Adrenal gland (tissue), 12 donors: ENCODE results near the gene PCDHGB1. TPM values are rescaled to one million over a fixed set of nuclear protein-coding genes. Genes with fewer than 3 reads are reported as not detected.
"Not testable (repeated sequence)": the region's sequence is repeated elsewhere in the genome, so short reads cannot be mapped to it uniquely, and the experiment has no call there.

Source experiments
- DNase-seq, 7 donors: peaks; one replicate each; pipeline ENCODE4 v3.0.0-alpha.2; 2019 to 2020
- H3K27ac ChIP-seq, 5 donors: fragments of 200-600 bp; sonication (generic) in 4 of 5; 1 replicate in 3 of 5; 2 replicates in 2 of 5; pipeline versions ENCODE4 v1.5.1 to v1.8.0; 2016 to 2020; ENCODE audit warnings: mild to moderate bottlenecking in 1 of 5
- H3K27me3 ChIP-seq: fragments of 200-600 bp; 2 replicates; pipeline ENCODE4 v1.8.0; 2021
- H3K36me3 ChIP-seq, 2 donors: fragments of 200-600 bp; replicated peaks in 1 of 2; 1 replicate in 1 of 2; 2 replicates in 1 of 2; pipeline versions ENCODE4 v1.5.1 to v1.8.0; 2018 to 2022
- H3K4me1 ChIP-seq, 2 donors: fragments of 200-600 bp; replicated peaks in 1 of 2; 1 replicate in 1 of 2; 2 replicates in 1 of 2; pipeline versions ENCODE4 v1.5.1 to v1.8.0; 2018 to 2021
- H3K4me3 ChIP-seq, 4 donors: fragments of 200-600 bp; sonication (generic) in 3 of 4; one replicate each; pipeline ENCODE4 v1.5.1; 2016 to 2018
- H3K9me3 ChIP-seq, 3 donors: fragments of 200-600 bp; sonication (generic) in 1 of 3; replicated peaks in 1 of 3; 1 replicate in 2 of 3; 2 replicates in 1 of 3; pipeline versions ENCODE4 v1.5.1 to v1.8.0; 2016 to 2021
- POLR2A ChIP-seq, 2 donors: fragments of 450-650 bp; IDR thresholded peaks; one replicate each; pipeline ENCODE4 v1.6.1; 2017; ENCODE audit warnings: antibody characterized with exemption in 2 of 2, mild to moderate bottlenecking in 2 of 2, moderate library complexity in 1 of 2
- WGBS, 4 donors: extraction: QIAGEN DNeasy Blood & Tissue Kit in 2 of 4; methylation state at CpG; one replicate each; pipeline versions ENCODE4 v1.1.5 to v1.1.7; 2013 to 2017; 5-methylcytosine and 5-hydroxymethylcytosine counted together
- intact Hi-C, 2 donors: fragments of 100-400 bp; cut with DNase I; formaldehyde crosslinking; loops; one replicate each; pipeline versions ENCODE4 v1.14.1 to v1.15.0; 2022 to 2023
- polyA plus RNA-seq, 3 donors: library from polyadenylated mRNA; stranded (reverse); fragments of 200-250 nt in 2 of 3; fragments of 350-450 nt in 1 of 3; fragmentation: Illumina TruSeq in 1 of 3; extraction: RNeasy Lipid Tissue Mini Kit (QIAGEN cat#74804) in 1 of 3; gene quantifications; one replicate each; pipeline ENCODE4 v1.2.3, GENCODE V29; 2013 to 2014
- total RNA-seq, 9 donors: library from RNA; depleted of rRNA in 4 of 9; stranded (reverse); fragments of >200 nt in 4 of 9; fragments of 120-200 nt in 1 of 9; fragmentation: NEBNext Ultra II Directional in 1 of 9; extraction: Animal tissue kit (Norgen Biotek cat#: 25700) in 1 of 9; gene quantifications; one replicate each; pipeline versions ENCODE4 v1.1.0 to v1.2.4, GENCODE V29; 2013 to 2023
- TF ChIP-seq, protein P1 (sequence below), 6 experiments: fragments of 450-650 bp in 4 of 6; fragments of 200-600 bp in 2 of 6; sonication (generic) in 1 of 6; IDR thresholded peaks; 1 replicate in 5 of 6; 2 replicates in 1 of 6; pipeline versions ENCODE4 v1.5.1 to v1.8.0; 2016 to 2021; ENCODE audit warnings: antibody characterized with exemption in 6 of 6, mild to moderate bottlenecking in 2 of 6, moderate library complexity in 1 of 6
- donor health status: healthy with polysubstance abuse.
- donor health status: Bipolar disorder and iron deficiency.
- donor health status: DM: yes; HTN: yes; CAD: no.
- donor health status: DM: no; HTN: no; CAD: no.
- donor health status: DM: no; HTN: no; CAD: no.
- donor health status: DM: yes; HTN: yes; CAD: no.

Gene PCDHGB1
- total and polyA plus RNA-seq, 12 donors: 0.20 to 16.1 (median 2.5) TPM

GRCh38 chr5:141389153-141390042, 39.5 kb downstream of the PCDHGB1 start:
- Histone ChIP-seq H3K36me3 (no peaks in the 10 kb centered on the region), H3K9me3 (peaks cover 0 to 47% (median 14%) of the 10 kb centered on the region in 3 donors), H3K27ac (no peak overlapping the region), H3K27me3 (no peaks in the 10 kb centered on the region), H3K4me1 (no peaks in the 10 kb centered on the region), H3K4me3 (no peak overlapping the region)
- TF ChIP-seq, protein P1, sequence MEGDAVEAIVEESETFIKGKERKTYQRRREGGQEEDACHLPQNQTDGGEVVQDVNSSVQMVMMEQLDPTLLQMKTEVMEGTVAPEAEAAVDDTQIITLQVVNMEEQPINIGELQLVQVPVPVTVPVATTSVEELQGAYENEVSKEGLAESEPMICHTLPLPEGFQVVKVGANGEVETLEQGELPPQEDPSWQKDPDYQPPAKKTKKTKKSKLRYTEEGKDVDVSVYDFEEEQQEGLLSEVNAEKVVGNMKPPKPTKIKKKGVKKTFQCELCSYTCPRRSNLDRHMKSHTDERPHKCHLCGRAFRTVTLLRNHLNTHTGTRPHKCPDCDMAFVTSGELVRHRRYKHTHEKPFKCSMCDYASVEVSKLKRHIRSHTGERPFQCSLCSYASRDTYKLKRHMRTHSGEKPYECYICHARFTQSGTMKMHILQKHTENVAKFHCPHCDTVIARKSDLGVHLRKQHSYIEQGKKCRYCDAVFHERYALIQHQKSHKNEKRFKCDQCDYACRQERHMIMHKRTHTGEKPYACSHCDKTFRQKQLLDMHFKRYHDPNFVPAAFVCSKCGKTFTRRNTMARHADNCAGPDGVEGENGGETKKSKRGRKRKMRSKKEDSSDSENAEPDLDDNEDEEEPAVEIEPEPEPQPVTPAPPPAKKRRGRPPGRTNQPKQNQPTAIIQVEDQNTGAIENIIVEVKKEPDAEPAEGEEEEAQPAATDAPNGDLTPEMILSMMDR (IDR thresholded peaks at IDR 0.05): no peak
- intact Hi-C loops: no loop called here
- WGBS, 4 donors: 30 to 63% (median 35%) methylated on average over 12 to 77 of the region's 77 CpGs
- DNase-seq: peak in 1 of 7 donors; percentile 20

DNA sequence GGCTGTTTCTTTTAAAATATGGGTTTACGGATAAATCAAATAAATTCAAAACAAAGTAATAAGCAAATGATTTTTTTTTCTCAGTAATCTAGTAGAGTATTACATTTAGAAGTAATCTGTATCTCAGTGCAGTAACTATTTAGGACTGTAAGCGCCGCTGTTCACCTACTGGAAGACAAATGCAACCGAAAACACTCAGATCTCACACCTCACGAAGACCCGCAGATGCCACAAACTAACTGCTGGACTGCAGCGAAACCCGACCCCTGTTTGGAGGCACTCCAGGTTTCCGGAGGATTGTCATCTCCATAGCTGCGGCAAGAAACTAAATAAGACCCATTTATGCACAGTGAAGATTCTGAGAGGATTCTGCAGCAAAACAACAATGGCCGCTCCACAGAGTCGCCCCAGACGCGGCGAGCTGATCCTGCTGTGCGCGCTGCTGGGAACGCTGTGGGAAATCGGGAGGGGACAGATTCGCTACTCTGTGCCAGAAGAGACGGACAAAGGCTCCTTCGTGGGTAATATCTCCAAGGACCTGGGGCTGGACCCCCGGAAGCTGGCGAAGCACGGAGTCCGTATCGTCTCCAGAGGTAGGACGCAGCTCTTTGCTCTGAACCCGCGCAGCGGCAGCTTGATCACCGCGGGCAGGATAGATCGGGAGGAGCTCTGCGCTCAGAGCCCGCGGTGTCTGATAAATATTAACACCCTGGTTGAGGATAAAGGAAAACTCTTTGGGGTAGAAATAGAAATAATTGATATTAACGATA, 42.7 kb downstream of the PCDHGB1 start, which contains the start of gene PCDHGA8:
PCDHGA8 (plus strand) TSS at position 205 of the 770 bp plus-strand sequence; CDS start at position 386, 181 bp downstream.
- Histone ChIP-seq H3K27ac (no peak within 1 kb of the TSS), H3K36me3 (no peaks in the 10 kb centered on the region), H3K27me3 (no peaks in the 10 kb centered on the region), H3K9me3 (peaks cover 5 to 49% (median 15%) of the 10 kb centered on the region in 3 donors), H3K4me3 (no peak within 1 kb of the TSS), H3K4me1 (no peaks in the 10 kb centered on the region)
- intact Hi-C loops: no loop called here
- no peak for DNase-seq
- TF ChIP-seq POLR2A (IDR thresholded peaks at IDR 0.05): no peak
- TF ChIP-seq, protein P1 (IDR thresholded peaks at IDR 0.05): no peak
- WGBS, 4 donors: 21 to 35% (median 25%) methylated on average over 35 to 38 of the region's 38 CpGs

DNA sequence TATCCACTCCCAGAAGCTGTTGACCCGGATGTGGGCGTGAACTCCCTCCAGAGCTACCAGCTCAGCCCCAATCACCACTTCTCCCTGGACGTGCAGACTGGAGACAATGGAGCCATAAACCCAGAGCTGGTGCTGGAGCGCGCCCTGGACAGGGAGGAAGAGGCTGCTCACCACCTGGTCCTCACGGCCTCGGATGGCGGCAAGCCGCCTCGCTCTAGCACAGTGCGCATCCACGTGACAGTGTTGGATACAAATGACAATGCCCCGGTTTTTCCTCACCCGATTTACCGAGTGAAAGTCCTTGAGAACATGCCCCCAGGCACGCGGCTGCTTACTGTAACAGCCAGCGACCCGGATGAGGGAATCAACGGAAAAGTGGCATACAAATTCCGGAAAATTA, 43.4 kb downstream of the PCDHGB1 start:
- WGBS, 4 donors: 26 to 45% (median 34%) methylated on average over 14 to 21 of the region's 21 CpGs
- Histone ChIP-seq H3K4me1 (no peaks in the 10 kb centered on the region), H3K36me3 (no peaks in the 10 kb centered on the region), H3K9me3 (peaks cover 5 to 48% (median 15%) of the 10 kb centered on the region in 3 donors), H3K27me3 (no peaks in the 10 kb centered on the region), H3K27ac (no peak overlapping the region), H3K4me3 (no peak overlapping the region)
- no peak for DNase-seq
- TF ChIP-seq POLR2A (IDR thresholded peaks at IDR 0.05): no peak
- TF ChIP-seq, protein P1 (IDR thresholded peaks at IDR 0.05): no peak
- intact Hi-C loops: no loop called here

DNA sequence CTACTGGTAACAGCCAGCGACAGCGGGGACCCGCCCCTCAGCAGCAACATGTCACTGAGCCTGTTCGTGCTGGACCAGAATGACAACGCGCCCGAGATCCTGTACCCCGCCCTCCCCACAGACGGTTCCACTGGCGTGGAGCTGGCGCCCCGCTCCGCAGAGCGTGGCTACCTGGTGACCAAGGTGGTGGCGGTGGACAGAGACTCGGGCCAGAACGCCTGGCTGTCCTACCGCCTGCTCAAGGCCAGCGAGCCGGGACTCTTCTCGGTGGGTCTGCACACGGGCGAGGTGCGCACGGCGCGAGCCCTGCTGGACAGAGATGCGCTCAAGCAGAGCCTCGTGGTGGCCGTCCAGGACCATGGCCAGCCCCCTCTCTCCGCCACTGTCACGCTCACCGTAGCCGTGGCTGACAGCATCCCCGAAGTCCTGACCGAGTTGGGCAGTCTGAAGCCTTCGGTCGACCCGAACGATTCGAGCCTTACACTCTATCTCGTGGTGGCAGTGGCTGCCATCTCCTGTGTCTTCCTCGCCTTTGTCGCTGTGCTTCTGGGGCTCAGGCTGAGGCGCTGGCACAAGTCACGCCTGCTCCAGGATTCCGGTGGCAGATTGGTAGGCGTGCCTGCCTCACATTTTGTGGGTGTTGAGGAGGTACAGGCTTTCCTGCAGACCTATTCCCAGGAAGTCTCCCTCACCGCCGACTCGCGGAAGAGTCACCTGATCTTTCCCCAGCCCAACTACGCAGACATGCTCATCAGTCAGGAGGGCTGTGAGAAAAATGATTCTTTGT, 44.7 kb downstream of the PCDHGB1 start:
- WGBS, 4 donors: 27 to 39% (median 34%) methylated on average over 4 to 43 of the region's 53 CpGs
- DNase-seq: not testable (repeated sequence)

More for the DNA sequence above, 44.7 kb downstream of the PCDHGB1 start:
- intact Hi-C loops, H3K27ac ChIP-seq, H3K4me1 ChIP-seq, H3K27me3 ChIP-seq, H3K36me3 ChIP-seq, H3K4me3 ChIP-seq: not testable (repeated sequence)
- peaks cover 5 to 49% (median 15%) of the 10 kb centered on the region in 3 donors for H3K9me3 ChIP-seq
